Kidney glomerular epithelial cell (primary cell): ENCODE results near the gene DDX55.

Source experiments
- DNase-seq: peaks from one replicate; lab custom pipeline; 2025; lab: John Stamatoyannopoulos, UW

The DDX55 gene

GRCh38 chr12:123614110-123614509, 12.2 kb downstream of the DDX55 start:
- DNase-seq: no peak

GRCh38 chr12:123614531-123614930, 12.6 kb downstream of the DDX55 start:
- DNase-seq: no peak

DNA sequence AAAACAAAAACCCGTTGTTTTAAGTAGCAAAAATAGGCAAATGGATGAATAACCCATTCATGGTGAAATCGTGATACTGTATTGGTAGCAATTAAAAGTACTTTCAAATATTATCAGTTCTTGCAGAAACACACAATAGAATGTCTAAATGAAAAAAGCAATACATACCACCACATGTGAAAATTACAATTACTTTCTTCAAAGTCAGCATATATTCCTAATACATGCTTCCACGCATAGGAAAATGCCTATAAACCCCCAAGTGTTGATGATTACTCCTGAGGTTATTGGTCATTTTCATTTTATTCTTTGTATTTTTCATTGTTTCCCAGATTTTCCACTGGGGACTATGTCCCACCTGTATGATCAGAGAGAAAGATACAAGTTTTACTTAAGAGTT, 15.2 kb downstream of the DDX55 start:
- DNase-seq: no peak

- DNase-seq: no peak
Measured at GRCh38 chr12:123617580-123617979, 15.7 kb downstream of the DDX55 start.

DNA sequence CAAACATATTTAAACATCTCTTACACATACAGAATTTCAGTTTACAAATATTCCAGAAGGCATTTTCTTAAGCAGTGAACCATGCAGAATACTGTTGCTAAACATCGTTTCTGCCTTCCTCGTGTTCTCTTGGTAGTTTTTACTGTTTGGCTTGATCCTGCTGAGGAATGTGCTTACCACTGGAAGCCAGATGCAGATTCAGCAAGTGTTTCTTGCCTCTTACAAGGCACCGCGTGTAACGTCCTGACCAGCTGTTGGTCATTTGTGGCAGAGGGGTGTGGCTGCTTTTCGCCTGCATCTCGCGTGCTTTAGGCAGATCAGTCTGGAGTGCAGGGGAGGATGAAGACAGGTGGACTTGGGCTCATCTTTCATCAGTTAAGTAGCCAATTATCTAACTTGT, 19.2 kb downstream of the DDX55 start:
- DNase-seq: no peak

- DNase-seq: no peak
Measured at GRCh38 chr12:123621619-123622530, 20.0 kb downstream of the DDX55 start.

GRCh38 chr12:123633379-123634141, 31.7 kb downstream of the DDX55 start, which contains the start of the genes EIF2B1 and GTF2H3:
Gene EIF2B1, minus strand, starts transcription at chr12:123633686. Its CDS starts 129 bp downstream, at chr12:123633557.
Gene GTF2H3, plus strand, starts transcription at chr12:123633829. Its CDS starts 31 bp downstream, at chr12:123633860.
- peak; percentile 92 for DNase-seq

DNA sequence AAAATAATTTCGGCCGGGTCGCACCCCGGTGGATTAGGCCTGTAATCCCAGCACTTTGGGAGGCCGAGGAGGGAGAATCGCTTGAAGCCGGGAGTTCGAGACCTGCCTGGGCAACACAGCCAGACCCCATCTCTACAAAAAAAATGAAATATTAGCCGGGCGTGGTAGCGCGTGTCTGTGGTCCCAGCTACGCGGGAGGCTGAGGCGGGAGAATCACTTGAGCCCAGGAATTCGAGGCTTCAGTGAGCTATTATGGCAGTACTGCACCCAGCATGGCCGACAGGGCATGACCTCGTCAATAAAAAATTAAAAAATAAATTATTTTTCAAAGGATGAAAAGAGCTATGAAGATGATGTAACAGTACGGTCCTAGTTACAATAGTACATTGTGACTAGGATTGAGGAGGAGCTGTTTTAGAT, 32.3 kb downstream of the DDX55 start:
- DNase-seq: no peak

GRCh38 chr12:123643911-123644310, 42.0 kb downstream of the DDX55 start:
- no peak for DNase-seq

GRCh38 chr12:123645380-123645779, 43.5 kb downstream of the DDX55 start:
- DNase-seq: no peak

DNA sequence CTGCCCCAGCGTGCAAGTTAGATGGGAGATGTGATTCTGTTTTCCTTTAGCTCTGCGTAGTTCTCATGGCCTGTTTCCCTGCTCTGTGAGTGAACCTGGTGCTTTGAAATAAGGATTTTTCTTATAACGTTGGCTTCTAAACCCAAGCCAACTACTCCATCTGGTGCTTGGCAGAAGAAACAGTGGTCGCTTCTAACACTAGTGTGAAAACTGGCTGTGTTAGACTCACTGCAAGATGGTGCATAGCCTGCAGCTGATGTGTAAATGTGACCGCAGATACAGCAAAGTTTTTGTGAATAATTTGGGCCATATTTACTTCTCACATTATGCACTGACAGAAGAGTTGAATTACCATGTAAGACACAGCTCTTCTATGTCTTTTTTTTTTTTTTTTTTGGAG, 44.0 kb downstream of the DDX55 start:
- no peak for DNase-seq

GRCh38 chr12:123648401-123648800, 46.5 kb downstream of the DDX55 start:
- DNase-seq: no peak

DNA sequence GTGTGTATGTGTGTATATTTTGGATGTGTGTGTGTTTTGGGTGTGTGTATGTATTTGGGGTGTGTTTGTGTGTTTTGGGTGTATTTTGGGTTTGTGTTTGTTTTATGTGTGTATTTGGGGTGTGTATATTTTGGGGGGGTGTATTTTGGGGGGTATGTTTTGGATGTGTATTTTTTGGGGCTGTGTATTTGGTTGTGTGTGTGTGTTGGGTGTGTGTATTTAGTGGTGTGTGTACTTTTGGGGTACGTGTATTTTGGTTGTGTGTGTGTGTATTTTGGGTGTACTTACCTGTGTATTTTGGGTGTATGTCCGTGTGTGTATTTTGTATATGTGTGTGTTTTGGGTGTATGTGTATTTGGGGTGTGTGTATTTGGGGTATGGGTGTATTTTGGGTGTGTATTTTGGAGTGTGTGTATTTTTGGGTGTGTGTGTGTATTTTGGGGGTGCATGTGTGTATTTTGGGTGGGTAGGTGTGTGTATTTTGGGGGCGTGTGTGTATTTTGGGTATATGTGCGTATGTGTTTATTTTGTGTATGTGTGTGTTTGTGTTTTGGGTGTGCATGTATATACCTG, 52.3 kb downstream of the DDX55 start:
- DNase-seq: no peak

- no peak for DNase-seq
Measured at GRCh38 chr12:123655420-123655819, 53.5 kb downstream of the DDX55 start.

- no peak for DNase-seq
Measured at GRCh38 chr12:123656392-123656791, 54.5 kb downstream of the DDX55 start.

DNA sequence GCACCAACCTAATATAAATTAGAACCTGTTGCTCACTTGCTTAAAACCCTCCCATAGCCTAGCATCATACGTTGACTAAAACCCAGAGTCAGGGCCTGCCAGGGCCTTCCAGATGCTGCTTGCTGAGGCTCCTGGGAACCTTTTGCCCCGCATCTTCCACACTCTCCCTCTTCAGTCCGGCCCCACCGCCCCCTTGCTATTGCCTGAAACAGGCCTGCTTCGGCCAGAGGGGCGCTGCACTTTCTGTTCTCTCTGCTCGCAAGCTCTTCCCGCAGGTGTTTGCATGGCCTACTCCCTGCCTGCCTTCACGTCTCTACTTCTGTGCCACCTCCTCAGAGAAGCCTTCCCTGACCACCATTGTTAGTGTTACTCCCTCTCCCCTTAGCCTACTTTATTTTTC, 55.3 kb downstream of the DDX55 start:
- no peak for DNase-seq

DNA sequence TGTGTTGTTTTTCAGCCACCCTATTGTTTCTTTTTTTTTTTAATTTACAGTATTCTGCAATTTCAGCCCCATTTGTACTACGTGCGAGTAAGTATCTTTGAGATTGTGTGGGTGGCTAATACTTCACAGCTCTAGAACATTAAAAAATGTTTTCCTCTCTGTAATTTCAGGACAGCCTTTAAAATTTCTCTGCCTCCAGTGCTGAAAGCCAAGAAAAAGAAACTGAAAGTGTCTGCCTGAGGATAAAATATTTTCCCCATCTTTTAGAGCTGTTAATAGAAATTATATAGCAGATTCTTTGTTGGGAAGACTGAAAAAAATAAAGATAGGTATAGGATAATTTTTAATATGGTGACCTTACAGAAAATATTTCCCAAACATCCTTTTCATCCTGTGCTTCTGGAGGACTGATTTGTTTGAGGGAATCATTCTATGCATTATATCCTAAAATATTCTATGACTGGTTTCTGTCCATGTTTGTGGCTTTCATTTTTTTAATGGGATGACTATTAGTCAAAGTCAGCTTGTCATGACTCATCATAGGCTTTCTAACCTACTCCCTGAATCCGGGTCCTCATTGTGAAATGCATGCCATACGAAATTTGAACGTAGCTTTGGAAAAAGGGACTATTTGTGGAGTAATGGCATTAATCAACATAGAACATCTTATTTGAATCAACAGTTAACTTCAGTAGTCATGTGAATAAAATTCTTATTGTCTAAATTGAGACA, 58.3 kb downstream of the DDX55 start:
- peak; percentile 14 for DNase-seq

DNA sequence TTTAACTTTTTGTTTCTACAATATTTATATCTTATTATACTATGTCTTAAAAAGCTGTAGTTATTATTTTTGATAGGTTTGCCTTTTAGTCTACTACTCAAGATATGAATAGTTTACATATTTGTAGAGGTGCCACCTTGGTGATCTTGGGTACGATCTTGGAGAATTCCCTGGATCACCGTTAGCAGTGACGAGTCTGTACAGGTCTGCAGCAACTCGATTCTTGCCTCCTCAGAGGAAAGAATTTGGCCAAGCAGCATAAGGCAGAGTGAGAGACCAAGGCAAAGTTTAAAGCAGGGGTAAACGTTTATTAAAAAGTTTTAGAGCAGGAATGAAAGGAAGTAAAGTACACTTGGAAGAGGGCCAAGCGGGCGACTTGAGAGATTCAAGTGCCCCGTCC, 65.9 kb downstream of the DDX55 start:
- DNase-seq: no peak
